IPS-NIHi7 (cell line): ENCODE data around the gene PMFBP1.

Source experiments
- DNase-seq: peaks from one replicate; pipeline ENCODE4 v3.0.0; 2012; ENCODE audit warnings: mixed read lengths; ENCODE audit errors: extremely low spot score

The PMFBP1 gene, protein sequence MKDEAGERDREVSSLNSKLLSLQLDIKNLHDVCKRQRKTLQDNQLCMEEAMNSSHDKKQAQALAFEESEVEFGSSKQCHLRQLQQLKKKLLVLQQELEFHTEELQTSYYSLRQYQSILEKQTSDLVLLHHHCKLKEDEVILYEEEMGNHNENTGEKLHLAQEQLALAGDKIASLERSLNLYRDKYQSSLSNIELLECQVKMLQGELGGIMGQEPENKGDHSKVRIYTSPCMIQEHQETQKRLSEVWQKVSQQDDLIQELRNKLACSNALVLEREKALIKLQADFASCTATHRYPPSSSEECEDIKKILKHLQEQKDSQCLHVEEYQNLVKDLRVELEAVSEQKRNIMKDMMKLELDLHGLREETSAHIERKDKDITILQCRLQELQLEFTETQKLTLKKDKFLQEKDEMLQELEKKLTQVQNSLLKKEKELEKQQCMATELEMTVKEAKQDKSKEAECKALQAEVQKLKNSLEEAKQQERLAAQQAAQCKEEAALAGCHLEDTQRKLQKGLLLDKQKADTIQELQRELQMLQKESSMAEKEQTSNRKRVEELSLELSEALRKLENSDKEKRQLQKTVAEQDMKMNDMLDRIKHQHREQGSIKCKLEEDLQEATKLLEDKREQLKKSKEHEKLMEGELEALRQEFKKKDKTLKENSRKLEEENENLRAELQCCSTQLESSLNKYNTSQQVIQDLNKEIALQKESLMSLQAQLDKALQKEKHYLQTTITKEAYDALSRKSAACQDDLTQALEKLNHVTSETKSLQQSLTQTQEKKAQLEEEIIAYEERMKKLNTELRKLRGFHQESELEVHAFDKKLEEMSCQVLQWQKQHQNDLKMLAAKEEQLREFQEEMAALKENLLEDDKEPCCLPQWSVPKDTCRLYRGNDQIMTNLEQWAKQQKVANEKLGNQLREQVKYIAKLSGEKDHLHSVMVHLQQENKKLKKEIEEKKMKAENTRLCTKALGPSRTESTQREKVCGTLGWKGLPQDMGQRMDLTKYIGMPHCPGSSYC

GRCh38 chr16:72172105-72173034 lies at the start of gene PMFBP1:
Gene PMFBP1, minus strand, starts transcription at chr16:72172155. Its CDS starts 947 bp downstream, at chr16:72171208.
- no peak for DNase-seq

DNA sequence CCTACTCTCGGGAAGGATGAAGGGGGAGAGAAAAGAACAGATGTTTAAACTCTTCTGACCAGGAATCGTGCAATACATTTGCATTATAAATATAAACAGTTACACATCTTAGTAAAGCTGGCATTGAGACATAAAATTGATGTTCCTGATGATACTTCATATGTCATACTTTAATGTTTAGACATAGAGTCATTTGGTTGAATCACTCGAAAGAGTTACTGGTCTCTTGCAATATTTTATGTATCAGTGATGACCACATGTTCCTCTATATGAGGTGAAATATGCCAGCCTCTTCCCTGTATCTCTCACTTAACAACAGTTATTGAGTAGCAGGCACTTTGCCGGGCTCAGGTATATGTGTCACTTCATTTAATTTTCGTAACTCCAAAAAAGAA lies 49.7 kb upstream of the PMFBP1 start:
- no peak for DNase-seq

- no peak for DNase-seq
These were observed 49.1 kb upstream of the PMFBP1 start for GRCh38 chr16:72220875-72221629.

DNA sequence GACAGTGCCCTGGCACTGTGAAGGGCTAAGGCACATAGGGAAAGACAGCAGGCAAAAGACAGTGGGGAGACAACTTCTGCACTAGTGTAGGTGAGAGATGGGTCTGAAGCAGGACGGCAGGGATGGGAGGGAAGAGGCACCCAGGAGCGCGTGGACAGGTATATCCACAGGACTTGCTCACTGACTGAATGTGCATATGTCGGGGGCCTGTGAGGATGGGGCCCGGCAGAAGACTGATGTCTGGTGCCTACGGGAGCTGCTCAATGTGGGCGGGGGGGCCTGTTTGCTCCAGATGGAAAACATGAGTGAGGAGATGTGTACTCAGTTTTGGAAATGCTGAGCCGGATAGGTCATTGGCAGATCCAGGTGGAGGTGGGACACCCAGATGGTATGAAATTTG lies 47.3 kb upstream of the PMFBP1 start:
- DNase-seq: no peak

- no peak for DNase-seq
These were observed 44.8 kb upstream of the PMFBP1 start for GRCh38 chr16:72216767-72217166.

DNA sequence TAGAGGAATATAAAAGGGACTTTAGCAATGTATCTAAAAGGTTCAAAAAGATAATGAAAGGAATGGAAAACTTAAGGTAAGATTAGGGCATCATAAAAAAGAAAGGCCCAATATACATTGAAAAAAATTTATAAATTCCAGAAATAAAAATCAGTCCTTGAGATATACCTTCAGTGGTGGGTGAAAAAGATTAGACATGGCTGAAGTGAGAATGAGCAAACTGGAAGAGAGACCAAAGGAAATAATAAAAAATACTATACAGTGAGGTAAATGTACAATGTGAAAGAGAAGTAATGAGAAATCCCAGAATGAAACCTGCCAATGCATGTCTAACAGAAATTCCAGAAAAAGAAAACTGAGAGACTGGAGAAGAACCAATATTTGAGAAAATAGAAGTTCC lies 42.9 kb upstream of the PMFBP1 start:
- no peak for DNase-seq

DNA sequence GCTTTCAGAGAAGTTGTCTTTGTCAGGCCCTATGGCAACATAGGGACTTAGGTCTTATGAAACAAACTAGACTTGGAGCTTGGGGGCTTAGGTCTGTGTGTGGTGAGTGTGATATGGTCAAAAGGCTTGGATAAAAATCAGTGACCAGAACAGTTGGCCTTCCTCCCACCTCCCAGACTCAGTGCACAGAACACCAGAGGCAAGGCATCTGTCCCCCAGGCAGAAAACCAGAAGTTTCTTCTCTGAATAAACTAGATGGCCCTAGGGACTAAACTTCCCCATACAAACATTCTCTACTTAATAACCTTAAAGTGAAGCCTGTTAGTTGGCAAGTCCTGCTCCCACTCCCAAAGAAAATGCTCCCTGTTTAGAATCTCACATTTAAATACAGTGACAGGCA lies 39.2 kb upstream of the PMFBP1 start:
- no peak for DNase-seq

GRCh38 chr16:72210555-72210954 lies 38.6 kb upstream of the PMFBP1 start:
- DNase-seq: no peak

- no peak for DNase-seq
These were observed 38.1 kb upstream of the PMFBP1 start for GRCh38 chr16:72210072-72210471.

GRCh38 chr16:72206299-72206698 lies 34.3 kb upstream of the PMFBP1 start:
- DNase-seq: no peak

DNA sequence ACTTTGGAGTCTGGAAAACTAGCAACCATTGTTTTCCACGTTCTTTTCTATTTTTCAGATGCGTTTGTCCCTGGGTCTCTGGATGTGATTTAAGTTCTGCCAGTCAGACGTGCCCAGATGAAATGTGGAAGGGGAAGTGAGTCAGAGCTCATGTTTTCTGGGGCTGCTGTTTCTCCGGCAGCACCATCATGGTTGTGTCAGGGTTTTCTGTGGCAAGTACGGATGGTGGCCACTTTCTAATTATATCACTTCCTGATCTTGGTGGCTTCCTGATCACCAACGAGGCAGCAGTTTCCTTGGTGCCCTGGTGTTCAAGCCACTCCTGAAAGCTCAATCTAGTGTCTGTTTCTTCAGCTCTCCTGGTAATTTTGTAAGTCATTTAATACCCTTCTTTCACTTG lies 31.4 kb upstream of the PMFBP1 start:
- DNase-seq: no peak

DNA sequence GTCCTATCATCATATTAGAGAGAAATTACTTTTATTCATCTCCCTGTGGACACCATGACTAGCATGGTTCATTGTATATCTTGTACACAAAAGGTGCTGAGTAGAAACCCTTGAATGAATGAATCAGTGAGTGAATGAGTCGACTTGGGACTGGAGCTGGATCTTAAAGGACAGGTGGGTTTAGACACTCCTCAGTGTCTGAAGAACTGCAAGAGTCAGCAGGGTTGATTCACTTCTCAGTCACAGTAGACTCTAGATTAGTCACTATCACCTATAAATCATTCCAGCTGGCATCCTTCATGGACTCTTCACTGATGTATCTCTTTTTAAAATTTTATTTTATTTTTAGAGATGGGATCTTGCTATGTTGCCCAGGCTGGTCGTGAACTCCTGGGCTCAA lies 30.1 kb upstream of the PMFBP1 start:
- DNase-seq: no peak

DNA sequence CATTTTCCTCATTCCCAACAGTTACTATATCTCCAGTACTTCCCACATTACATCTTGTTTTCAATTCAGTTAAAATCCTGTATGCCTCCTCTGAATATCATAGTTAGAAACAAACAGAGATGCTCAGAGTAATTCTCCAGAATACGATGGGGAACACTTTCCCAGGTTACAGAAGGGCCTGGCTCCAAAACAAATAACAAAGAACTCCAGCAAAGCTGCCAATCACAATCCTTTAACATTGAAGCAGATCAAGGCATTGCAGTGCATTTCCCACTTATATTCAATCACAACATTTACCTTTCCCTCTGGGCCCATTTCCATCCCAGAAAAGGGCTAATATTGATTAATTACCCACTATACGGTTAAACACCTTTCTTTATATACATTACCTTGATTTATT lies 29.4 kb upstream of the PMFBP1 start:
- no peak for DNase-seq

- DNase-seq: no peak
These were observed 27.9 kb upstream of the PMFBP1 start for GRCh38 chr16:72199761-72200337.

DNA sequence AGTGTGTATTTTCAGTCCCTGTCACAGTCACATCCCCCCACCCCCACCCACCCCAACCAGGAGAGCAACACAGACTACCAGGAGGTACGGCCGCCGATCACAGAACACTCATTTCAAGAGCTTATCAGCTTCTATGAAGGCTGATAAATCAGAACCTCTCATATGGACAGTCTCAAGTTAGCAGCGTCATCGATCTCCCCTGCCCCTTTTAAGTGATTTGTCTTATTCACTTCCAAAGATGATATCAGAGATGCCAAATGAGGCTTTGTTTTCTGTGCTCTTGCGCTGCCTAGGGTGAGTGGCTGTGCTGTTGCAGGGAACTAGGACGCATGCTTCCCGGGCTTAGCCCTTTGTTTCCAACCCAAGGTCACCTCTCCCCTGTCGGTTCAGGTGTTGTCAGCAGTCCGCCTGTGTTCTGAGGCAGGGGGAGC lies 26.8 kb upstream of the PMFBP1 start:
- no peak for DNase-seq

DNA sequence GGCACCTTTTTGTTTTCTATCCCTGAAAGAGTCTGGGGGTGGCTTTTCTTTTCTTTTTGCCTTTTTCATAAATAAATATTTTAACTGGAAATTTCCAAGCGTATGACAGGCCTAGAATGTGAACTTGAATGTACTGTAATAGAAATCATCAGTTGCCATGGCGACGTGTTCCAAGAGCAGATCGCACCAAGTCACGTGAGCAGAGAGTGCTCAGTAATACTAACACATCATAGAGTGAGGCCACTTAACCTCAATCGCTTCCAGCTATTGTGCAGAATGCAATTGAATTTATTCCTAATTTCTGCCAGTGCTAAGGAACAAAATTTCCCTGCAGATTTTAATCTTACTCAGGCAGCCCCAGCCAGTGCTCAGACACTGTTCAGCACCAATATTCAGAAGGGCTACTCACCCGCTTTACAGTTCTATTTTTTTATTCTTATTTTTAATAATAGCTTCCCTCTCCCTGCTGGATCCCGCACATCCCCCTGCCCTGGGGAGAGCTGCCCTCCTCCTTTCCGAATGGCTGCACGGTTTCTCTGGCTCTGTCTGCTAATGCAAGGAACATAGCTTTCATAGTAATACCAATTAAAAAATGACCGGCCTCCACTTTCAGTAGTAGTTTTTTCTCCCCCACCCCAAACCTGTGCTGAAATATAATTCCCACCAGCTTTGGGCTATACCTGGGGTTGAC lies 26.2 kb upstream of the PMFBP1 start:
- no peak for DNase-seq

GRCh38 chr16:72197545-72197944 lies 25.6 kb upstream of the PMFBP1 start:
- DNase-seq: no peak

- DNase-seq: peak; percentile 70
These were observed 23.7 kb upstream of the PMFBP1 start for GRCh38 chr16:72195609-72196008.

GRCh38 chr16:72191551-72191950 lies 19.6 kb upstream of the PMFBP1 start:
- no peak for DNase-seq

DNA sequence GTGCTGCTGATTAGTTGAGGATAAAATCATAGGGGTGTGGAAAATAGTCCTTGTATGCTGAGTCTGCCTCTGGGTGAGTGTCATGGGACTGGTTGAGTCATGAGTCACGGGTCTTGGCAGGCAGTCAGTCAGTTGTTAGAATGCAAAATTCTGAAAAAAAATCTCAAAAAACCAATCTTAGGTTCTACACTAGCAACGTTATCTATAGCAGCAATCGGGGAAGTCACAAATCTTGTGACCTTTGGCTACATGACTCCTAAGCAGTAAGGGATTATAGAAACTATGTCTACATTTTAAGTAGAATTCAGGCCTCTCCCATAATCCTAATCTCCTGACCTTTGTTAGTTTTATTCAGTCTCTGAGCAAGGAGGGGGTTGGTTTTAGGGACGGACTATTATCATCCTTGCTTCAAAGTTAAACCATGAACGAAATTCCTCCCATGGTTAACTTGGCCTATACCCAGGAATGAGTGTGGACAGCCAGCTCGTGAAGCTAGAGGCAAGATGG lies 18.0 kb upstream of the PMFBP1 start:
- DNase-seq: no peak
